Osteocyte (in vitro differentiated cells): ENCODE data around the gene CD59. TPM values are rescaled to one million over a fixed set of nuclear protein-coding genes. Genes with fewer than 3 reads are reported as not detected.
"Not testable (repeated sequence)": the region's sequence is repeated elsewhere in the genome, so short reads cannot be mapped to it uniquely, and the experiment has no call there.

Source experiments
- DNase-seq: peaks from one replicate; pipeline ENCODE4 v3.0.0; 2021; ENCODE audit warnings: mixed read lengths; ENCODE audit not compliant: unreplicated experiment; ENCODE audit errors: extremely low spot score
- H3K27ac Mint-ChIP-seq: one replicate; pipeline ENCODE4 v1.8.0; 2021; ENCODE audit warnings: mild to moderate bottlenecking, mixed read lengths; ENCODE audit not compliant: unreplicated experiment
- H3K27me3 Mint-ChIP-seq: one replicate; pipeline ENCODE4 v1.8.0; 2021; ENCODE audit warnings: mixed read lengths; ENCODE audit not compliant: unreplicated experiment
- H3K36me3 Mint-ChIP-seq: one replicate; pipeline ENCODE4 v1.8.0; 2021; ENCODE audit warnings: mixed read lengths; ENCODE audit not compliant: unreplicated experiment
- H3K4me1 Mint-ChIP-seq: one replicate; pipeline ENCODE4 v1.8.0; 2021; ENCODE audit warnings: mixed read lengths; ENCODE audit not compliant: unreplicated experiment
- H3K4me3 Mint-ChIP-seq: one replicate; pipeline ENCODE4 v1.8.0; 2021; ENCODE audit warnings: mild to moderate bottlenecking, moderate library complexity, mixed read lengths; ENCODE audit not compliant: unreplicated experiment
- H3K9me3 Mint-ChIP-seq: one replicate; pipeline ENCODE4 v1.8.0; 2021; ENCODE audit warnings: mixed read lengths; ENCODE audit not compliant: unreplicated experiment
- total RNA-seq: library from RNA; stranded (reverse); gene quantifications from 2 replicates; pipeline ENCODE4 v1.2.1, GENCODE V29; 2021
- TF ChIP-seq, protein P1 (sequence below): fragments of 200-600 bp; sonication (generic); IDR thresholded peaks from 2 replicates; pipeline ENCODE4 v1.5.0; 2021; ENCODE audit warnings: antibody characterized with exemption, mild to moderate bottlenecking, moderate library complexity

CD59 gene
- total RNA-seq, 1 donor from 2014 or later = 857 TPM

- Mint-ChIP-seq H3K4me3 (no peak overlapping the region), H3K36me3 (no peaks in the 10 kb centered on the region), H3K27ac (peak overlapping the region; percentile 59), H3K9me3 (peaks cover 3% of the 10 kb centered on the region), H3K27me3 (no peaks in the 10 kb centered on the region), H3K4me1 (peaks cover 54% of the 10 kb centered on the region)
- TF ChIP-seq, protein P1, sequence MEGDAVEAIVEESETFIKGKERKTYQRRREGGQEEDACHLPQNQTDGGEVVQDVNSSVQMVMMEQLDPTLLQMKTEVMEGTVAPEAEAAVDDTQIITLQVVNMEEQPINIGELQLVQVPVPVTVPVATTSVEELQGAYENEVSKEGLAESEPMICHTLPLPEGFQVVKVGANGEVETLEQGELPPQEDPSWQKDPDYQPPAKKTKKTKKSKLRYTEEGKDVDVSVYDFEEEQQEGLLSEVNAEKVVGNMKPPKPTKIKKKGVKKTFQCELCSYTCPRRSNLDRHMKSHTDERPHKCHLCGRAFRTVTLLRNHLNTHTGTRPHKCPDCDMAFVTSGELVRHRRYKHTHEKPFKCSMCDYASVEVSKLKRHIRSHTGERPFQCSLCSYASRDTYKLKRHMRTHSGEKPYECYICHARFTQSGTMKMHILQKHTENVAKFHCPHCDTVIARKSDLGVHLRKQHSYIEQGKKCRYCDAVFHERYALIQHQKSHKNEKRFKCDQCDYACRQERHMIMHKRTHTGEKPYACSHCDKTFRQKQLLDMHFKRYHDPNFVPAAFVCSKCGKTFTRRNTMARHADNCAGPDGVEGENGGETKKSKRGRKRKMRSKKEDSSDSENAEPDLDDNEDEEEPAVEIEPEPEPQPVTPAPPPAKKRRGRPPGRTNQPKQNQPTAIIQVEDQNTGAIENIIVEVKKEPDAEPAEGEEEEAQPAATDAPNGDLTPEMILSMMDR = peak; percentile 87
- peak; percentile 84 for DNase-seq
Observed at GRCh38 chr11:33687733-33688479, 48.3 kb downstream of the CD59 start.

DNA sequence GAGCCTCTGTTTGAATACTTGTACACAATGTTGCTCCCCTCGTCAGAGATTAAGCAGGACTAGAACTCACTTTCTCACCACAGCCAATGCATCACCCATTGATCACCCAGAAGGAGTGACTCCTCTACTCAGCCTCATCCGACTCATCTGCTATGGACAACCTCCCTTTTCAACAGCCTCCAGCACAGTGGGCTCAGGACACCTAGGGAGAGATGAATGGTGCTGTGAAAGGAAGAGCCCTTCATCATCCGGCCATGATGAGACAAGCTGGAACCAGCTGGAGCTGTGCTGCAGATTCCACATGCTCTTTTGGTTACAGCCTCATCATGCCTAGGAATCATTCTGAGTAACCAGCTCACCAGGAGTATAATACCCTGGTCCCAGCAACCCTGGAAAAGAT is 51.1 kb downstream of the CD59 start:
- TF ChIP-seq, protein P1 = no peak
- peaks cover 36% of the 10 kb centered on the region for H3K4me1 Mint-ChIP-seq
- H3K4me3 Mint-ChIP-seq = no peak overlapping the region
- no peaks in the 10 kb centered on the region for H3K27me3 Mint-ChIP-seq
- DNase-seq = no peak
- H3K36me3 Mint-ChIP-seq = no peaks in the 10 kb centered on the region
- no peak overlapping the region for H3K27ac Mint-ChIP-seq
- H3K9me3 Mint-ChIP-seq = peaks cover 3% of the 10 kb centered on the region

GRCh38 chr11:33684003-33684706 is 52.1 kb downstream of the CD59 start:
- H3K27me3 Mint-ChIP-seq = no peaks in the 10 kb centered on the region

DNA sequence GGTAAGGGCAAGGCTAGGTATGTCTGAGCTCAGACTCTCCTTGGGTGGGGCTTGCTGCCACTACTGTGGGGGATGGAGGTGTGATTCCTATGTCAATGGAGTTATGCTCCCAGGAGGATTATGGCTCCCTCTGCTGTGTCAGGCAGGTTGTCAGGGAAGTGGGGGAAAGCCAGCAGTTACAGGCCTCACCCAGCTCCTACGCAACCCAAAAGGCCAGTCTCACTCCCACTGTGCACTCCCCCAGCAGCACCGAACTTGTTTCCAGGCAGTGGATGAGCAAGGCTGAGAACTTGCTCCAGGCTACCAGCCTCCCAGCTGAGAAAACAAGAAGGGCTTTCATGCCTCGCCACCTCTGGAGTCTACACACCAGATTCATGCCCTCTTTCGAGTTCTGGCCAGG is 53.8 kb downstream of the CD59 start:
- peaks cover 18% of the 10 kb centered on the region for H3K4me1 Mint-ChIP-seq
- no peak overlapping the region for H3K4me3 Mint-ChIP-seq
- peaks cover 17% of the 10 kb centered on the region for H3K9me3 Mint-ChIP-seq
- DNase-seq = peak; percentile 88
- H3K27ac Mint-ChIP-seq = peak overlapping the region; percentile 82
- no peaks in the 10 kb centered on the region for H3K27me3 Mint-ChIP-seq
- TF ChIP-seq, protein P1 = peak; percentile 46
- H3K36me3 Mint-ChIP-seq = peaks cover 5% of the 10 kb centered on the region

More at GRCh38 chr11:33684003-33684706, 52.1 kb downstream of the CD59 start:
- Mint-ChIP-seq H3K9me3 (peaks cover 9% of the 10 kb centered on the region), H3K36me3 (peaks cover 2% of the 10 kb centered on the region), H3K4me3 (no peak overlapping the region), H3K4me1 (peaks cover 27% of the 10 kb centered on the region), H3K27ac (no peak overlapping the region)
- TF ChIP-seq, protein P1 = no peak
- DNase-seq = no peak

- TF ChIP-seq, protein P1 = no peak
- Mint-ChIP-seq H3K36me3 (peaks cover 9% of the 10 kb centered on the region), H3K4me1 (peaks cover 18% of the 10 kb centered on the region), H3K27ac (peak overlapping the region; percentile 82), H3K27me3 (no peaks in the 10 kb centered on the region), H3K4me3 (no peak overlapping the region), H3K9me3 (peaks cover 18% of the 10 kb centered on the region)
- DNase-seq = peak; percentile 78
Observed at GRCh38 chr11:33682019-33682418, 54.2 kb downstream of the CD59 start.

DNA sequence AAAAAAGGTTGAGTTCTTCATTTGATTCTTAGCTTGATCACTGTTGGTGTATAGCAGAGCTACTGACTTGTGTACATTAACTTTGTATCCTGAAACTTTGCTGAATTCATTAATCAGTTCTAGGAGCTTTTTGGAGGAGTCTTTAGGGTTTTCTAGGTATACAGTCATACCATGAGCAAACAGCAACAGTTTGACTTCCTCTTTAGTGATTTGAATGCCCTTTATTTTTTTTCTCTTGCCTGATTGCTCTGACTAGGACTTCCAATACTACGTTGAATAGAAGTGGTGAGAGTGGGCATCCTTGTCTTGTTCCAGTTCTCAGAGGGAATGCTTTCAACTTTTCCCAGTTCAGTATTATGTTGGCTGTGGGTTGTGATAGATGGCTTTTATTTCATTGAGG is 57.6 kb downstream of the CD59 start:
- H3K4me3 Mint-ChIP-seq, DNase-seq, H3K27me3 Mint-ChIP-seq, H3K36me3 Mint-ChIP-seq, H3K27ac Mint-ChIP-seq: not testable (repeated sequence)
- peaks cover 17% of the 10 kb centered on the region for H3K4me1 Mint-ChIP-seq
- peaks cover 18% of the 10 kb centered on the region for H3K9me3 Mint-ChIP-seq
